Measurements from ENCODE around the gene SLC11A2. TPM values are rescaled to one million over a fixed set of nuclear protein-coding genes. Genes with fewer than 3 reads are reported as not detected.
"Not testable (repeated sequence)": the region's sequence is repeated elsewhere in the genome, so short reads cannot be mapped to it uniquely, and the experiment has no call there.

The SLC11A2 gene
- total and polyA plus RNA-seq, 2 experiments from 2014 or later, result 44.3 to 63.8 TPM

GRCh38 chr12:50932787-50933280 lies 93.3 kb downstream of the SLC11A2 start:
- Histone ChIP-seq H4K20me1 (ENCODE audit: insufficient read depth, poor library complexity, severe bottlenecking) (no peaks in the 10 kb centered on the region), H2AFZ (no peak overlapping the region), H3K9me3 (ENCODE audit: low read depth) (no peaks in the 10 kb centered on the region), H3K27ac (peak overlapping the region; percentile 94), H3K79me2 (peaks cover 19% of the 10 kb centered on the region), H3K4me3 (no peak overlapping the region), H3K4me1 (ENCODE audit: insufficient read depth) (peaks cover 49% of the 10 kb centered on the region), H3K27me3 (no peaks in the 10 kb centered on the region), H3K9me2 (replicated peaks; ENCODE audit: insufficient read depth) (no peaks in the 10 kb centered on the region), H3K4me2 (peak overlapping the region; percentile 31), H3K36me3 (replicated peaks; ENCODE audit: insufficient read depth, low read depth) (no peaks in the 10 kb centered on the region)
- peak; percentile 31 for DNase-seq (ENCODE audit: low spot score)
- WGBS (ENCODE audit: low lambda C conversion rate, missing lambda C conversion rate), result 49% methylated on average over 2 of the region's 2 CpGs
- TF ChIP-seq CTCF (IDR thresholded peaks at IDR 0.05; ENCODE audit: poor library complexity) (no peak), EZH2 (IDR thresholded peaks at IDR 0.05; ENCODE audit: borderline replicate concordance) (no peak), EZH2phosphoT487 (IDR thresholded peaks at IDR 0.05; ENCODE audit: low read depth, severe bottlenecking, unreplicated experiment) (no peak)

GRCh38 chr12:50930477-50930876 lies 95.7 kb downstream of the SLC11A2 start:
- not testable (repeated sequence) for H2AFZ ChIP-seq; H3K4me2 ChIP-seq; H3K36me3 ChIP-seq (replicated peaks; ENCODE audit: insufficient read depth, low read depth); H3K4me3 ChIP-seq; H3K9me3 ChIP-seq (ENCODE audit: low read depth); H4K20me1 ChIP-seq (ENCODE audit: insufficient read depth, poor library complexity, severe bottlenecking); H3K9me2 ChIP-seq (replicated peaks; ENCODE audit: insufficient read depth); DNase-seq (ENCODE audit: low spot score); H3K27me3 ChIP-seq
- H3K27ac ChIP-seq, result peak overlapping the region; percentile 94
- H3K4me1 ChIP-seq (ENCODE audit: insufficient read depth), result peaks cover 55% of the 10 kb centered on the region
- H3K79me2 ChIP-seq, result peaks cover 43% of the 10 kb centered on the region
- WGBS (ENCODE audit: low lambda C conversion rate, missing lambda C conversion rate), result 93% methylated on average over 12 of the region's 12 CpGs

- H3K27ac ChIP-seq, result no peak overlapping the region
- H4K20me1 ChIP-seq (ENCODE audit: insufficient read depth, poor library complexity, severe bottlenecking), result no peaks in the 10 kb centered on the region
- no peaks in the 10 kb centered on the region for H3K9me2 ChIP-seq (replicated peaks; ENCODE audit: insufficient read depth)
- no peak for DNase-seq (ENCODE audit: low spot score)
- H3K79me2 ChIP-seq, result peaks cover 48% of the 10 kb centered on the region
- WGBS (ENCODE audit: low lambda C conversion rate, missing lambda C conversion rate), result 98% methylated on average over 3 of the region's 3 CpGs
- no peaks in the 10 kb centered on the region for H3K27me3 ChIP-seq
- peak overlapping the region; percentile 84 for H3K4me2 ChIP-seq
- H3K9me3 ChIP-seq (ENCODE audit: low read depth), result no peaks in the 10 kb centered on the region
- no peak overlapping the region for H3K4me3 ChIP-seq
- H3K4me1 ChIP-seq (ENCODE audit: insufficient read depth), result peaks cover 49% of the 10 kb centered on the region
- TF ChIP-seq CTCF (IDR thresholded peaks at IDR 0.05; ENCODE audit: poor library complexity) (no peak), EZH2 (IDR thresholded peaks at IDR 0.05; ENCODE audit: borderline replicate concordance) (no peak), EZH2phosphoT487 (IDR thresholded peaks at IDR 0.05; ENCODE audit: low read depth, severe bottlenecking, unreplicated experiment) (no peak)
- H3K36me3 ChIP-seq (replicated peaks; ENCODE audit: insufficient read depth, low read depth), result no peaks in the 10 kb centered on the region
- no peak overlapping the region for H2AFZ ChIP-seq
Observed at GRCh38 chr12:50929831-50930230, 96.4 kb downstream of the SLC11A2 start.

Small RNA genes lying within 50 kb of the gene (small RNA-seq; reads per million reads assigned to genes)
- gene AC008121.1 (not detected), gene RF00019 (not detected), gene RNU6-1273P (not detected), gene RNU6-87P (not detected)

Other genes starting within 250 kb of the SLC11A2 start
- gene TMPRSS12, start 183.5 kb downstream of the SLC11A2 start, total RNA-seq, result not detected in 2 replicates
- 0.11 TPM in 1 of 2 replicates, not detected in the other for gene TMPRSS12, start 183.5 kb downstream of the SLC11A2 start, polyA plus RNA-seq
- not detected in 2 replicates for gene HIGD1C, start 73.8 kb downstream of the SLC11A2 start, total RNA-seq
- gene HIGD1C, start 73.8 kb downstream of the SLC11A2 start, polyA plus RNA-seq, result not detected in 2 replicates
- gene LETMD1, start 21.9 kb upstream of the SLC11A2 start, total RNA-seq, result 52.8 and 58.5 TPM in 2 replicates
- gene LETMD1, start 21.9 kb upstream of the SLC11A2 start, polyA plus RNA-seq, result 23.9 and 24.8 TPM in 2 replicates
- gene CSRNP2, start 57.2 kb upstream of the SLC11A2 start, total RNA-seq, result 30.5 and 31.3 TPM in 2 replicates
- gene CSRNP2, start 57.2 kb upstream of the SLC11A2 start, polyA plus RNA-seq, result 23.2 and 25.8 TPM in 2 replicates
- 10.4 and 11.6 TPM in 2 replicates for gene TFCP2, start 146.8 kb upstream of the SLC11A2 start, total RNA-seq
- gene TFCP2, start 146.8 kb upstream of the SLC11A2 start, polyA plus RNA-seq, result 6.9 and 8.6 TPM in 2 replicates
- gene POU6F1, start 191.7 kb upstream of the SLC11A2 start, total RNA-seq, result 3.1 and 6.3 TPM in 2 replicates
- gene POU6F1, start 191.7 kb upstream of the SLC11A2 start, polyA plus RNA-seq, result 3.2 and 5.9 TPM in 2 replicates
- gene DAZAP2, start 212.4 kb upstream of the SLC11A2 start, total RNA-seq, result 273 and 277 TPM in 2 replicates
- gene DAZAP2, start 212.4 kb upstream of the SLC11A2 start, polyA plus RNA-seq, result 303 and 348 TPM in 2 replicates
- gene SMAGP, start 244.0 kb upstream of the SLC11A2 start, total RNA-seq, result 19.9 and 28.3 TPM in 2 replicates
- 16.5 and 24.6 TPM in 2 replicates for gene SMAGP, start 244.0 kb upstream of the SLC11A2 start, polyA plus RNA-seq